GM11168 (cell line): ENCODE results near the gene GJD4.

Experiments
- in situ Hi-C: fragments of 300-500 bp; cut with MboI; formaldehyde crosslinking; loops from one replicate; pipeline ENCODE4 v1.12.0; 2022; ENCODE audit warnings: low sequenced_read_pairs; ENCODE audit not compliant: unreplicated experiment

The GJD4 gene

DNA sequence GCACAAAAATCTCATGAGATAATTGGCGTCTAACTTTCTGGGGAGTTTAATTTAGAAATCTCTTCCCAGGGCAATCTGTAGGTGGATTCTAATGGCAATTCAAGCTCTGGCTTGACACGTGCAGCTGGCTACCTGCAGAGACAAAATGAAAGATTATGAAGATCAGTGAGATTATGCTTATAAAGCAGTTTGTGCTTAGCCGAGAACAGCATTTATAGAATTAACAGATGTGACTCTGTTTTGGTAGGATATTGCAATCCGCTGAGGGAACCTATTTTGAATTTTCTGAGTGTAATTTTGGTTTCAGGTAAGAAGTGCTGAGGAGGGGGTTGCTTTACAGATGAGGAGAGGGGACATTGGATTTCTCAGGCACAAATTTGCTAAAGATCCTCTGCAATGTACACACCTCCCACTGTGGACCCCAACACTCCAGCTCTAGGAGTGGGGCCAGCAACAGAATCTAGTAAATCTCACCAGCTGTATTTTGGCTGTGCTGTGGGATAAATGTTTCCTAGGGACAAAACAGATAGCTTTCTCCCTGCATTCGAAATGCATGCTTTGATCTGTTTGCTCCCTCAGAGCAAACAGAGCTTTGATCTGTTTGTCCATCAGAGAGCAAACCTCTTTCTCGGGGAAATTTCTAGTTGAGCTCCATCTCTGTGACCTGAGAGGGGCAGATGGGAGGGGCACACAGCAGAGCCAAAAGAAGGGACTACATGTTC, 7.4 kb downstream of the GJD4 start:
- in situ Hi-C loops: no loop called here

DNA sequence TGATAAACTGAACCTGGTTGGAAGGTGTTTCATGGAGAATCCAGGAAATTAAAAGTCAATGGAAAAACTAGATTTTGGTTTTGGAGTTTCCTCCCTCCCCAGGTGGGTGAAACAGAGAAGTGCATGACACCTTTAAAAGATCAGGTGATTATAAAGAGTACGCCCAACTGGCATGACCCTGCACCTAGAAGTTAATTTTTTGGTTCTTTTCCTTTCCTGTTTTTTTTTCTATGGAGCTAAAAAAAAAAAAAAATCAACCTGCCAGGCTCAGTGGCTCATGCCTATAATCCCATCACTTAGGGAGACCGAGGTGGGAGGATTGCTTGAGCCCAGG, 7.9 kb downstream of the GJD4 start:
- in situ Hi-C loops: no loop called here

DNA sequence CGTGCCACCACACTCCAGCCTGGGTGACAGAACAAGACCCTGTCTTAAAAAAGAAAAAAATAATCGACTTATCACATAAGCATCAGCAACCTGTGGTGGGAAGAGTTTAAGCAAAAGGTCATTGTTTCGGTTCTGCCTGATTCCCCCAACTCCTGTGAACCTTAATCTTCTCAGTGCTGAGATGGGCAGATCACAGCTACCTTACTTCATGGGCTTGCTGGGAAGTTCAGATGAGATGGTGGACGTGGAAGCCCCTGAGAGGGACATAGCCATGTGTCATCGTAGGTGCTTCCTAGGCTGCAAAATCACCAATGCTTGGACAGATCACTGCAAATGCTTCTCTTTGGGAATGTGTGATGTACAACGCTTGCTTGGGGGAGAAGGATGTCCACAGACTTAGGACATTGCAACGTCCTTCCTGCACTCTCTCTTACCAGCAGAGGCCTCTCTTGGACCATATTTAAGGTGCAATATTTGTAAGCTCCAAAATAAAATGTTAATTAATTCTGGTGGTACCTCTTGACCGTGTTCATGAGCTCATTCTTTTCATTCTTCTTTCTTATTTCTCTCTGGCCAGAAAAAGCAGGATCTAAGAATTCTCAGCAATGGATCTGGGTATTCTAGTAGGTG, 8.6 kb downstream of the GJD4 start:
- in situ Hi-C loops: no loop called here

- in situ Hi-C loops: no loop called here
These were observed 9.2 kb downstream of the GJD4 start for GRCh38 chr10:35614312-35614711.

DNA sequence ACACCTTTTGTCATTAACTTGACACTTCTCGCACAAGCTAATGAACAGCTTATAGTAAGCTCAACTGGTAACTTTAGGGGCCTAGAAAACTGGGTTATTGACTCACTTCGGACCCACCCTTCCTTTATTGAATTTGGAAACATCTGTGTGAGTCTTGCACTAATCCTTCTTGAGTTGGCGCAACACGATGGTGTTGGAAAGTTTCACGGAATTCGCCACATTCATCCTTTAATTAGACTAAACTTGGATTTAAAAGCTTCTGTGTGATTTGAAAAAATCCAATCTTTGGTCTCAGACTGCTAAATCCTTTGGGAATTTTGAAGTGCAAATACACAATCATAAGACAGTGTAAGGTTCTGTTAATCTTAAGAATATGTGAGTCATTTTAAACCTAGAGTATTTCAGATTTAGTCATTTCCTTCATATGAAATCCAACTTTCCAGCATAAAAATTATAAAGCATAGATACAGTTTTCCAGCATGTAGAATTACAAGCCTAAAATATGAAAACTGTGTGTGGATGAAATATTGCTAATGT, 21.9 kb downstream of the GJD4 start:
- in situ Hi-C loops: loop anchor here (25.0 kb wide), 1 partner anchor 1235 kb away; no protein-coding TSS in a partner anchor

- in situ Hi-C loops: loop anchor here (25.0 kb wide), 1 partner anchor 1231 kb away; no protein-coding TSS in a partner anchor
These were observed 26.3 kb downstream of the GJD4 start for GRCh38 chr10:35631404-35631803.

- in situ Hi-C loops: loop anchor here (25.0 kb wide), 1 partner anchor 1230 kb away; no protein-coding TSS in a partner anchor
These were observed 26.9 kb downstream of the GJD4 start for GRCh38 chr10:35632027-35632426.

DNA sequence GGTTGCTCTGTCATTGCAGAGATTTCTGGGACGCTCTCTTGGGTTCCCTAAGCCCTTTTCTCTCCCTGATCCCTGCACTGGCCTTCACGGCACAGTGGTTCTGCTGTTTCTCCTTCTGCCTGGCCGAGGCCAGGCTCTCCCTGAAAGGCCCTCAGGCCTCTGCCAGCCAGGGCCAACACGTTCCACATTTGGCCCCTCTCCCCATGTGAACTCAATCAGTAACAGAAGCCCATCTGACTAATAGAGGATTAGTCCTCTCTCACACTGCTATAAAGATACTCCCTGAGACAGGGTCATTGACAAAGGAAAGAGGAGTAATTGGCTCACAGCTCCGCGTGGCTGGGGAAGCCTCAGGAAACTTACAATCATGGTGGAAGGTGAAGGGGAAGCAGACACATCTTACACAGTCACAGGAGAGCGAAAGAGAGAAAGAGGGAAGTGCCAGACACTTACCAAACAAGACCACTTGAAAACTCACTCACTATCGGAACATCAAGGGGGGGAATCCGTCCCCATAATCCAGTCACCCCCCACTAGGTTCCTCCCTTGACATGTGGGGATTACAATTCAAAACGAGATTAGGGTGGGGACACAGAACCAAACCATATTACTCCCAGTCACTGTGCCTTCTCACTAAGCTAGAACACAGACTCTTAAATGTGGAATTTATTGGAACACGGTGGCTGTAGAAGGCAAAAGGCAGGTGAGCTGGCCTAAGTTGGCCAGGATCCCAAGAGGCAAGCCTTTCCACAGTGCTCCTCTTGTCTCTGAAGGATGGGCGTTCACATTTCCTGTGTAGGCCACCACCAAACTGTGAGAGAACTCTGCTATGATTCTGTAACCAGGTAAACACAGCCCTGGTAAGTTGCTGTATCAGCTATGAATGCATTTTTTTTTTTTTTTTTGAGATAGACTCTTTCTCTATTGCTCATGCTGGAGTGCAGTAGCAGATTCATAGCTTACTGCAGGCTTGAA, 28.2 kb downstream of the GJD4 start:
- in situ Hi-C loops: loop anchor here (25.0 kb wide), 1 partner anchor 1229 kb away; no protein-coding TSS in a partner anchor

GRCh38 chr10:35635576-35635975, 30.4 kb downstream of the GJD4 start:
- in situ Hi-C loops: loop anchor here (25.0 kb wide), 1 partner anchor 1227 kb away; no protein-coding TSS in a partner anchor

DNA sequence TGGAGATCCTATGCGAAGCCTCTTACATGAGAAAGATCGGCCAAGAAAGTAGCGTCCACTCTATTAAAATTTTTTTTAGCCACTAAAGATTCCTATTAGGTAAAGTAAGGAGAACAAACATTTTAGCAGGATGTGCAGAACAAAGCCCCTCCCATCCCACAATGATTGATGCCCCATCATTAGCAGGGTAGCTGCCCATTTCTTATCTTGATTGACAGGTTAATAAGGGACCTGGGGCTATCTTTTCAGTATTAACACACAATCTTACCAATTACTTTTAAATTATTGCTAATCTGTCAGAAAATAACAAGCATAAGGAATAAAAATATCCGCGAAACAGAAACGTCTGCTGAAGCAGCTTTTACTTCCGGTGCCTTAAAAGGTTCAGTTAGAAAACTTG, 31.8 kb downstream of the GJD4 start:
- in situ Hi-C loops: loop anchor here (25.0 kb wide), 1 partner anchor 1225 kb away; no protein-coding TSS in a partner anchor

DNA sequence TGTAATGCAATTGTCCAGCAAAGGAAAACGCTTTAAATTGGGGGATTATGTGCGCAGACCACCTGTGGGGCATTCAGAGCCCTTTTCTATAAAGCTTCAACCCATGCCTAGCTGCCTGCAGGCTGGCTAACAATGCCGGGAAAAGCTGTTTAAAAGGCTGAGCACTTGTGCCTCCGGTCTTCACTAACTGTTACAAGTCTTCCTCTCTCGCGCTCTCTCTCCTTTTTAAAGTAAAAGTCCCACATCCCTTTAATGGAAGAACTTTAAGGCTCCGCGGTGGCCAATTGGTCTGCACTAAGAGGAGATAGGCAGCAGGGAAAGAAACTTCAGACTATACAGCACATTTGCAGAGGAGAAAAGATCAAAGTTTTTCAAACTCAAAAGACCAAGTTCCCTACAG, 32.3 kb downstream of the GJD4 start:
- in situ Hi-C loops: loop anchor here (25.0 kb wide), 1 partner anchor 1225 kb away; no protein-coding TSS in a partner anchor

DNA sequence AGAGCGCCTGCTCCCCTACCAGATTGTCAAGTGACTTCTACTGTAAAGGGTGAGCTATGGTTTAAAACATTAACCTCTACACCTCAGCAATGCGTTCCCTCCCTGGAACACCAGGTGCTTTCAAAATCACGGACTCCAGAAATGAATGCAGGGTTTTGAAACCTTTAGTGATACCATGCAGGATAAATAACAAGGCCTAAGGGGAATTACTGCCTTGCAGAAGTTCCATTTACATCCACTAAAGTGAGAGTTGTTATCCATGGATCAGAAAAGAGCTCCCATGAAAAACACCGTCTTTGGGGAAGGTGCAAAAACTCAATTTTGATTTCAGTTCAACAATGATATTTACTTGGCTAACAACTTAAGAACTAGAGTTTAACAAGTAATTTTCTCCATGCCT, 33.0 kb downstream of the GJD4 start:
- in situ Hi-C loops: loop anchor here (25.0 kb wide), 1 partner anchor 1224 kb away; no protein-coding TSS in a partner anchor

DNA sequence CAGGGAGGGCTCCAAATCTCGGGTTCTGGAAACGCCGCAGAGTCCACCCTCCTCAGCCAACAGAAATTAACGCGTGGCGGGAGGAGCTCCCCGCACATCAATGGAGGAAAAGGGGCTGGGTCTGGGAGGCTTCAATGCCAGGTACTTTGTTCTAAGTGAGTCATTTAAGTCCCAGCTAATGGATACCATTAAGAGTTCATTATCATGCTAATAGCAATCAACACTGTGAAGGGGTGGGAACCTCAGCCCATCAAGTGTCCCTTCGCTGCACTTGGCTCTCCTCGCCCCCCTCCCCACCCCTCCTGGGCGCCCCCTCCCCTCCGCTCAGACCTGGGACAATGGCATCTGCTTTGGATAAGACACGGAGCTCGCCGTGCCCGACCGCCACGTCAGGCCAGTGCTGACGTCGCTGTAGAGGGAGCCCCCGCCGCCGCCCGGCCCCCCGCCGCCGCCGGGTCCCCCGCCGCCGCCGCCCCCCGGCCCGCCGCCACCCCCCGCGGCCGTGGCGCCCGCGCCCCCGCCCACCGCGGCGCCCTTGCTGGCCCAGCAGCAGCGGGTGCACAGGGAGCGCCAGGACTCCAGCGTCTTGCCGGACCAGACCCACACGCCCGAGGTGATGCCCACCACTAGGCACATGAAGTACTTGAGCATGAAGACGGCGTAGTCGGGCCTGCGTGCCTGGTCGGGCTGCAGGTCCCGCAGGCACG, 34.0 kb downstream of the GJD4 start:
- in situ Hi-C loops: loop anchor here (25.0 kb wide), 1 partner anchor 1223 kb away; no protein-coding TSS in a partner anchor

- in situ Hi-C loops: loop anchor here (25.0 kb wide), 1 partner anchor 1222 kb away; no protein-coding TSS in a partner anchor
These were observed 34.7 kb downstream of the GJD4 start for GRCh38 chr10:35639728-35640401.

DNA sequence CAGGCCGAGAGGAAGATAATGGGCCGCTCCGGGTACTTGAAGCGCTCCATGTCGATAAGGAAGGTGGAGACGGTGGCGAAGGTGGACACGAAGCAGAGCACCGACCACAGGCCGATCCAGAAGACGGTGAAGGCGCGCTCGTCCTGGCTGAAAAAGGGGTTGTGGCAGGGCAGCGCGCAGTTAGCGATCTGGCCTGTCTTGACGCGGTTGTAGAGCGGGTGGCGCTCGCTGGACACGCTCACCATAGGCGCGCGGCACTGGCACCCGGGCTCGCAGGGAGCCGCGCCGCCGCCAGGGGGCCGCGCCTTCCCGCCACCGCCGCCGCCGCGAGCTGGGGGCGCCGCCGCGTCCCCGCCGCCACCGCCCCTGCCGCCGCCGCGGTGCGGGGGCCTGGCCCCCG, 35.3 kb downstream of the GJD4 start:
- in situ Hi-C loops: loop anchor here (25.0 kb wide), 1 partner anchor 1222 kb away; no protein-coding TSS in a partner anchor

DNA sequence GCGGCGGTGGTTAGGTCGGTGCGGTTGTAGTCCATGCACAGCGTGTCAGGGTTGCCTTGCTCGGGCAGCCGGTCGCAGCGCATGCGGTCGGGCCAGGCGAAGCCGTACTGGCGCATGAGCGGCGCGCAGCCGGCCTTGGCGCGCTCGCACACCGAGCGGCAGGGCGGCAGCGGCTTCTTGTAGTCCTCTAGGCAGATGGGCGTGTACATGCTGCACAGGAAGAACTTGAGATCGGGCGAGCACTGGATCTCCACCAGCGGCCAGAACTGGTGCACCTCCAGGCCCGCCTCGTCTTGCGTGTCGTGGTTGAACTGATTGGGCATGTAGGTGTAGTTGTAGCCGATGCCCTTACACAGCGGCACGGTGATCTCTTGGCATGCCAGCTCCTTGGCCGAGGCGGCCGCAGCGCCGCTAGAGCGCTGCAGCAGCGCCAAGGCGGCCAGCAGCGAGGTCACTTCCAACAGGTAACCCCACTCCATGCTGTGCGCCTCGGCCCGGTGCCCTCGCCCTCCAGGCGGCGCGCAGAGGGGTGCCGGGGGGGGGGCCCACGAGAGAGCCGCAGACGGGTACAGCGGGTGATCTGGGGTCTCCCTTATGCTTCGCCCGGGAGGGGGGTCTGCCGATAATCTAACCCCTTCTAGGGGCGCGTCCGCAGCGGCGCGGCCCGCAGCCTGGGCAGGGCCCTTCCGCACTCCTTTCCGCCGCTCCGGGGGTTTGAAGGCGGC, 36.0 kb downstream of the GJD4 start:
- in situ Hi-C loops: loop anchor here (25.0 kb wide), 1 partner anchor 1221 kb away; no protein-coding TSS in a partner anchor

DNA sequence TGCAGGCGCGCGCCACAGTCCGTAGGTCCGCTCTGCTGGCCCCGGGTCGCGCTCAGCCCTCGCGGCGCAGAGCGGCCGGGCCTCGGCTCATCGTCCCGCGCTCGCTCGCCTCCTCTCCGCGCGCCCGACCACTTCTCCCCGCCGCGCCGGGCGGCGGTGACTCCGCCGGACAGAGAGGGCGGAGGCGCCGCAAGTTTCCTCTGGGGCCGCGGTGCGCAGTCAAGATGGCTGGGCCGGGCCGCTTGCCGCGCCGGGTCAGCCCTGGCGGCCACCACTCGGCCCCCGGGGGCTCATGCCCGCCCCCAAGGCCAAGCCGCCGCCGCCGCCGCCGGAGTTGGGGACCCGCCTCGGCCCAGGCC, 36.5 kb downstream of the GJD4 start:
- in situ Hi-C loops: loop anchor here (25.0 kb wide), 1 partner anchor 1221 kb away; no protein-coding TSS in a partner anchor
